ENCODE data around the gene ART3.
A peak's percentile ranks its signal among the peaks of the same experiment; 100 is the strongest.

ART3 gene

DNA sequence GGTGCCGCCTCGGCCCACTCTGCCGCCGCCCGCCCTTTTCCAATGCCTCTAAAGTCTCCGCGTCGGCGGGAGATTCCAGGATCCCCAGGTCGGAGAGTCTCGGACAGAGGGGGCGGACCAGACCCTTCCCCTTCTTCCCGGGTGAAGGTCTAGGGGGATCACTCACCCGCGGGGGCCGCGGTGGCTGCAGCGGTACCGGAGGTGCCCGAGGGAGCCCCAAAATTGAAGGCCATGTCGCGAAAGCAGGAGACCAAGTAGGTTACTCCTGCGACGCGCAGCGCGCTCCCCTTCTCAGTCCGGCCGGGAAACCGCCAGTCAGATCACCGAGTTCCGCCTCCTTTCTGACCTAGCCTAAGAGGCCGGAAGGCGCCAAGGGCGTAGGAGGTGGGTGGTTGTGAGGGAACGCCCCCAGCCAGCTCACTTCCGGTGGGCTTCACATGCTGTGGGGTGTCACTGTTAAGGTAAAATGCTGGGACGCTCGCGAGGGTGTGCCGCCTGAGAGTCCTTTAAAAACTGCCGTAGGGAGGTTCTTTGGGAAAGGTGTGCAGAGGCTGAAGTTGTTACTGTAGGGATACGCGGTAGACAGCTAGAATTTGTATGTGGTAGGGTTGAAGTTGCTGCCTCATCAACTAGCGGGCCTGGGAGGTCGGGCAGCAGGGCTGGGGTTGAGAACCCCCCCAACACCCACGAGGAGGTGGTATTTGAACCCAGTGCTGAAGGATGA is 73.8 kb downstream of the ART3 start, which contains the start of gene NUP54:
TSS of gene NUP54 (minus strand) at position 256 of the 724 bp plus-strand sequence. CDS start at position 233, 23 bp downstream.
- peak; percentile 95 for DNase-seq (ENCODE audit: low spot score)

GRCh38 chr4:76153356-76153755 is 78.8 kb downstream of the ART3 start:
- peak; percentile 79 for DNase-seq (ENCODE audit: low spot score)

- no peak for DNase-seq (ENCODE audit: low spot score)
Observed at GRCh38 chr4:76155979-76156378, 81.5 kb downstream of the ART3 start.

DNA sequence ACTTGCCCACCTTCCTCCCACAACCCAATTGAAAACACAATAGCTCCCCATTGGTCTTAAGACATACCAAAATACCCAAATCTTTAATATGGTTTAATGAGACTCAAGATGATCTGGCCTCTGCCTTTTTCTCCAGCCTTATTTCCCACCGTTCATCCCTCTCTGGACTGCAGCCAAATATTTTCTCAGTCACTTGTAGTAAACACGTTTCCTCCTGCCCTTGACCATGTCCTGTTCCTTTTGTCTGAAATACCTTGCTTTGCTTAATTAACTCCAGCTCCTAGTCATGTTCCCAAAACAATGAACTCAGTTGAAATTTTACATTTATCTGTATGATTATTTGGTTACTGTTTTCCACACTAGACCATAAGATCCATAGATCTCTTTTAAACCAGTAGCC is 82.1 kb downstream of the ART3 start:
- DNase-seq (ENCODE audit: low spot score) = no peak

GRCh38 chr4:76160355-76160754 is 85.8 kb downstream of the ART3 start:
- no peak for DNase-seq (ENCODE audit: low spot score)

Measured in pons (tissue), 1 donor.